H9 (cell line): ENCODE measurements around the gene L3MBTL4. TPM values are rescaled to one million over a fixed set of nuclear protein-coding genes. Genes with fewer than 3 reads are reported as not detected.

Source experiments
- DNase-seq: peaks from one replicate; pipeline ENCODE4 v3.0.0-alpha.2; 2017
- H2AFZ ChIP-seq: one replicate; pipeline ENCODE4 v1.6.1; 2013; ENCODE audit warnings: mild to moderate bottlenecking, low read length, control low read depth, moderate library complexity
- H2AK5ac ChIP-seq: 2 replicates; pipeline ENCODE4 v1.6.1; 2013; ENCODE audit warnings: low read length, control low read depth, mixed read lengths; ENCODE audit not compliant: insufficient read length
- H2BK120ac ChIP-seq: one replicate; pipeline ENCODE4 v1.6.1; 2013; ENCODE audit warnings: low read depth, mild to moderate bottlenecking, low read length, control low read depth, inconsistent platforms; ENCODE audit not compliant: poor library complexity, severe bottlenecking
- H2BK12ac ChIP-seq: 2 replicates; pipeline ENCODE4 v1.6.1; 2013; ENCODE audit warnings: low read length, control low read depth, mixed read lengths, low read depth; ENCODE audit not compliant: insufficient read length
- H2BK15ac ChIP-seq: 2 replicates; pipeline ENCODE4 v1.6.1; 2013; ENCODE audit warnings: low read depth, low read length, control low read depth
- H2BK20ac ChIP-seq: one replicate; pipeline ENCODE4 v1.6.1; 2013; ENCODE audit warnings: low read depth, mild to moderate bottlenecking, low read length, control low read depth, inconsistent platforms; ENCODE audit not compliant: poor library complexity, severe bottlenecking
- H2BK5ac ChIP-seq: 2 replicates; pipeline ENCODE4 v1.6.1; 2013; ENCODE audit warnings: low read length, control low read depth, mixed read lengths; ENCODE audit not compliant: insufficient read length
- H3K14ac ChIP-seq: 2 replicates; pipeline ENCODE4 v1.6.1; 2013; ENCODE audit warnings: low read length, control low read depth; ENCODE audit not compliant: insufficient read depth
- H3K18ac ChIP-seq: 2 replicates; pipeline ENCODE4 v1.6.1; 2013; ENCODE audit warnings: low read depth, mild to moderate bottlenecking, mixed read lengths, low read length, control low read depth; ENCODE audit not compliant: insufficient read length
- H3K23ac ChIP-seq: 2 replicates; pipeline ENCODE4 v1.6.1; 2013; ENCODE audit warnings: low read length, control low read depth, mixed read lengths, low read depth; ENCODE audit not compliant: insufficient read length
- H3K23me2 ChIP-seq: 2 replicates; pipeline ENCODE4 v1.6.1; 2013; ENCODE audit warnings: low read depth, mild to moderate bottlenecking, mixed read lengths, low read length, control low read depth; ENCODE audit not compliant: insufficient read length, poor library complexity, severe bottlenecking
- H3K27ac ChIP-seq: 2 replicates; pipeline ENCODE4 v1.5.1; 2013; ENCODE audit warnings: low read length, control low read depth, mixed read lengths, low read depth; ENCODE audit not compliant: insufficient read length
- H3K27me3 ChIP-seq: 2 replicates; pipeline ENCODE4 v1.6.1; 2013; ENCODE audit warnings: low read length, control low read depth, inconsistent platforms; ENCODE audit not compliant: insufficient read depth
- H3K4ac ChIP-seq: 2 replicates; pipeline ENCODE4 v1.6.1; 2013; ENCODE audit warnings: low read depth, mild to moderate bottlenecking, control low read depth, inconsistent platforms, low read length, moderate library complexity
- H3K4me1 ChIP-seq: 2 replicates; pipeline ENCODE4 v1.6.1; 2013; ENCODE audit warnings: low read length, control low read depth, inconsistent platforms; ENCODE audit not compliant: insufficient read depth
- H3K4me2 ChIP-seq: 2 replicates; pipeline ENCODE4 v1.6.1; 2013; ENCODE audit warnings: low read length, control low read depth, mixed read lengths; ENCODE audit not compliant: insufficient read length, insufficient read depth
- H3K56ac ChIP-seq: 2 replicates; pipeline ENCODE4 v1.6.1; 2013; ENCODE audit warnings: low read depth, mild to moderate bottlenecking, mixed read lengths, low read length, control low read depth; ENCODE audit not compliant: insufficient read length
- H3K79me1 ChIP-seq: 2 replicates; pipeline ENCODE4 v1.6.1; 2013; ENCODE audit warnings: low read depth, mild to moderate bottlenecking, moderate library complexity, low read length, control low read depth, inconsistent platforms; ENCODE audit not compliant: insufficient read depth, poor library complexity, severe bottlenecking
- H3K79me2 ChIP-seq: 2 replicates; pipeline ENCODE4 v1.6.1; 2013; ENCODE audit warnings: low read length, control low read depth, inconsistent platforms; ENCODE audit not compliant: insufficient read depth
- H3K9ac ChIP-seq: 2 replicates; pipeline ENCODE4 v1.6.1; 2013; ENCODE audit warnings: low read length, control low read depth, mixed read lengths; ENCODE audit not compliant: insufficient read length; ENCODE audit errors: extremely low read depth
- H3K9me3 ChIP-seq: one replicate; pipeline ENCODE4 v1.6.1; 2013; ENCODE audit warnings: low read depth, low read length, inconsistent platforms; ENCODE audit not compliant: control insufficient read depth
- H3T11ph ChIP-seq: one replicate; pipeline ENCODE4 v1.6.1; 2013; ENCODE audit warnings: mild to moderate bottlenecking, low read length, control low read depth, inconsistent platforms
- H4K20me1 ChIP-seq: one replicate; pipeline ENCODE4 v1.6.1; 2013; ENCODE audit not compliant: control insufficient read depth, insufficient read length, insufficient read depth
- H4K5ac ChIP-seq: 2 replicates; pipeline ENCODE4 v1.6.1; 2013; ENCODE audit warnings: low read depth, mild to moderate bottlenecking, mixed read lengths, low read length, control low read depth; ENCODE audit not compliant: insufficient read length
- H4K8ac ChIP-seq: replicated peaks from 2 replicates; pipeline ENCODE4 v1.6.1; 2013; ENCODE audit warnings: low read length, control low read depth, mixed read lengths, low read depth; ENCODE audit not compliant: insufficient read length
- H4K91ac ChIP-seq: 2 replicates; pipeline ENCODE4 v1.6.1; 2013; ENCODE audit warnings: low read depth, mild to moderate bottlenecking, moderate library complexity, mixed read lengths, low read length, control low read depth; ENCODE audit not compliant: insufficient read length
- H3K27ac Mint-ChIP-seq, 3 experiments: 2 replicates in 2 of 3; 3 replicates in 1 of 3; pipeline ENCODE4 v1.8.0; 2020 to 2021; ENCODE audit warnings: mixed read lengths in 3 of 3, mild to moderate bottlenecking in 1 of 3, moderate library complexity in 1 of 3
- H3K27me3 Mint-ChIP-seq: 2 replicates; pipeline ENCODE4 v1.8.0; 2021; ENCODE audit warnings: low read depth, mild to moderate bottlenecking, moderate library complexity, mixed read lengths
- H3K36me3 Mint-ChIP-seq, 3 experiments: 2 replicates in 2 of 3; 3 replicates in 1 of 3; pipeline ENCODE4 v1.8.0; 2020 to 2021; ENCODE audit warnings: low read depth in 3 of 3, mixed read lengths in 3 of 3; ENCODE audit not compliant: insufficient read depth in 1 of 3
- H3K4me1 Mint-ChIP-seq, 2 experiments: 2 replicates each; pipeline ENCODE4 v1.8.0; 2020; ENCODE audit warnings: mixed read lengths in 2 of 2
- H3K4me3 Mint-ChIP-seq, 2 experiments: 2 replicates in 1 of 2; 3 replicates in 1 of 2; pipeline ENCODE4 v1.8.0; 2020 to 2021; ENCODE audit warnings: mild to moderate bottlenecking in 2 of 2, mixed read lengths in 2 of 2, moderate library complexity in 1 of 2
- H3K9me3 Mint-ChIP-seq, 2 experiments: 2 replicates in 1 of 2; 3 replicates in 1 of 2; pipeline ENCODE4 v1.8.0; 2020; ENCODE audit warnings: mild to moderate bottlenecking in 2 of 2, mixed read lengths in 2 of 2, moderate library complexity in 1 of 2
- CTCF ChIP-seq: fragments of 200-600 bp; sonication (generic); conservative IDR thresholded peaks from 3 replicates; pipeline ENCODE4 v1.8.0; 2021; ENCODE audit warnings: antibody characterized with exemption, mild to moderate bottlenecking
- WGBS: extraction: QIAGEN DNeasy Blood & Tissue Kit; methylation state at CpG from one replicate; pipeline ENCODE4 v1.1.7; 2013; ENCODE audit warnings: missing lambda C conversion rate, low lambda C conversion rate, mixed read lengths; ENCODE audit not compliant: insufficient read length; ENCODE audit errors: extremely low coverage; 5-methylcytosine and 5-hydroxymethylcytosine counted together
- total RNA-seq: library from RNA; stranded (reverse); gene quantifications from 2 replicates; pipeline ENCODE4 v1.2.1, GENCODE V29; 2021

Gene L3MBTL4
- total RNA-seq, 1 experiment from 2014 or later, result 1.9 TPM

- Histone ChIP-seq H4K91ac (no peak overlapping the region), H2AFZ (no peak overlapping the region), H2BK15ac (no peak overlapping the region), H3K9ac (no peak overlapping the region), H3K18ac (no peak overlapping the region), H4K20me1 (no peaks in the 10 kb centered on the region), H3K4me2 (no peak overlapping the region), H3K27ac (no peak overlapping the region), H3T11ph (no peak overlapping the region), H4K5ac (no peak overlapping the region), H3K23ac (no peak overlapping the region), H3K23me2 (no peaks in the 10 kb centered on the region), H3K79me1 (no peaks in the 10 kb centered on the region), H3K14ac (no peak overlapping the region), H2AK5ac (no peak overlapping the region), H2BK12ac (no peak overlapping the region), H2BK5ac (no peak overlapping the region), H3K4me1 (no peaks in the 10 kb centered on the region), H2BK120ac (no peak overlapping the region), H2BK20ac (no peak overlapping the region), H3K9me3 (no peaks in the 10 kb centered on the region), H3K79me2 (no peaks in the 10 kb centered on the region), H3K27me3 (no peaks in the 10 kb centered on the region), H3K56ac (no peak overlapping the region), H3K4ac (no peak overlapping the region), H4K8ac (no peak overlapping the region)
- no peak for DNase-seq
- Mint-ChIP-seq H3K4me1 (peaks cover 22 to 24% of the 10 kb centered on the region in 2 experiments), H3K27ac (no peak overlapping the region), H3K36me3 (no peaks in the 10 kb centered on the region), H3K27me3 (peaks cover 4% of the 10 kb centered on the region), H3K9me3 (no peaks in the 10 kb centered on the region; a peak in 1 of 5 replicates), H3K4me3 (no peak overlapping the region)
- WGBS, result no CpG with 5 or more reads among the region's 2 CpGs
- no peak for TF ChIP-seq CTCF
Observed at GRCh38 chr18:6022074-6022444, 392.7 kb downstream of the L3MBTL4 start.
